Measurements from ENCODE around the gene TSKS.

TSKS gene

DNA sequence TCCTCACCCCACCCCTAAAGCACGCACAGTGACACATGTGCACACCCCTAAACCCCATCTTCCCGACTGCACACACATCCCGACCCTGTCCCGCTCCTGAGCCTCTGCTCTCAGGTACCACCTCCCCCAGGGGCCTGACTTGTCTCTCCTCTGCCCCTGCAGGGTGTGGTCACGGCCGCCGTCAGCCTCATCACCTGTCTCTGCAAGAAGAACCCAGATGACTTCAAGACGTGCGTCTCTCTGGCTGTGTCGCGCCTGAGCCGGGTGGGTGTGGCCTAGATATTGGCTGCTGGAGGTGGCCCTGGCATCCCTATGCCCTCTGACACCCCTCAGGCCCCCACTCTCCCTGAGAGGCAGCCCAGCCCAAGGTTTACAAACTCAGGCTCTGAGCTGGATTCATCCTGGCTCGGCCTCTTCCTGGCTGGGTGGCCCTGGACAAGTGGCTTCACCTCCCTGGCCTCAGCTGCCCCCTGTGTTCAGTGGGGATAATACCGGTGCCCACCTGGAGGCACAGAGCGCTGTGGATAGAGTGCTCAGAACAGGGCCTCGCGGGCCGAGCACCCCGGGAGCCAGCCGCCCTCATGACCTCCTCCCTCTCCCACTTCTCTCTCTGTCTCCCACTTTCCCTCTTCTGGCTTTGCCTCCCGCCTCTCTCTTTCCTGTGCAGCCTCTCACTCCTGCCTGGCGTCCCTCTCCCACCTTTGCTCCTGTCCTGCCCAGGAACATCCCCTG lies 29.9 kb upstream of the TSKS start:
- no peak for DNase-seq

DNA sequence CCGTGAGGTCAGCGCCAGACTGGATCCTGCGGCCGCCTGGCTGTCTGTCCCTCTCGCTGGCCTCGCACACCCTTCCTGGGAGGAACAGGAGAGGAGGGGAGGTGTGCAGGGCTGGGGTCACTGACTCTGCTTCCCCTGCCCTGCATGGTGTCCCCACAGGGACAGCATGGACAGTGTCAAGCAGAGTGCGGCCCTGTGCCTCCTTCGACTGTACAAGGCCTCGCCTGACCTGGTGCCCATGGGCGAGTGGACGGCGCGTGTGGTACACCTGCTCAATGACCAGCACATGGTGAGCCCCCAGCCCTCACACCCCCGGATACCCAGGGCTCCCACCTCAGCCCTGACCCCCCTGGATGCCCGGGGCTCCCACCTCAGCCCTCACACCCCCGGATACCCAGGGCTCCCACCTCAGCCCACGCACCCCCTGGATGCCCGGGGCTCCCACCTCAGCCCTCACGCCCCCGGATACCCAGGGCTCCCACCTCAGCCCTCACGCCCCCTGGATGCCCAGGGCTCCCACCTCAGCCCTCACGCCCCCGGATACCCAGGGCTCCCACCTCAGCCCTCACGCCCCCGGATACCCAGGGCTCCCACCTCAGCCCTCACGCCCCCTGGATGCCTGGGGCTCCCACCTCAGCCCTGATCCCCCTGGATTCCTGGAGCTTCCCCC lies 28.8 kb upstream of the TSKS start:
- no peak for DNase-seq

DNA sequence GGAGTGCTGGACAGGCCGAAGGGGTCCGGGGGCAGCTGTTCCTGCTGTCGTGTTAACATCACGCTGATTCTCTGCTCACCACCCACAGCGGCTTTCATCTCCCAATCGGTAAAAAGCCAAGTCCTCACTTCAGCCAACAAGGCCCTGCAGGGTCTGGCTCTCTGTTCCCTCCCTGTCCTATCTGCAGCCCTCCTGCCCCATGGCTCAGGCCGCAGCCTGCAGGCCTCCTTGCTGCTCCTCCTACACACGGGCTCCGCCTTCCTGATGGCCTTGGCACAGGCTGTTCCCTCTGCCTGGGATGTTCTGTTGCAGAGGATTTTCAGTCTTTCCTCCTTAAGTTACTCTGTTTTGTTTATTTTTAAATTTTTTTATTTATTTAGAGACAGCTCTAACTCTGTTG lies 27.8 kb upstream of the TSKS start:
- no peak for DNase-seq

DNA sequence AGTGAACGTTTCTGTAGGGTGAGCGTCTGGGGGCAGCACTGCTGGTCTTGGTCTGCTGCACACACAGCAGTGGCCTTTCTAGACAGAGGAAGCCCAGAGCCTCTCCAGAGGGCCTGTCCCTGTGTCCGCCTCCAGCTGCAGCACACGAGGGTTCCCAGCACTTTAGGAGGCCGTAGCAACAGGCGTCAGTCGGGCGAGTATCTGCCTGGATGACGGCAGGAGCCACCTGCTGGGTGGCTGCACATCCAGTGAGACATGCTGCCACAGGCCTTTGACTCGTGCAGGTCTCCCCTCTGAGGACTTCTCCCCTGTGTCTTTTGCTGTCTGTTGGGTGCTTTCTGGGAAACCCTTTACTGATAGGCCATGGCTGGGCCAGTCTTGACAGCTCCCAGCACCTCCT lies 25.8 kb upstream of the TSKS start:
- DNase-seq: no peak

DNA sequence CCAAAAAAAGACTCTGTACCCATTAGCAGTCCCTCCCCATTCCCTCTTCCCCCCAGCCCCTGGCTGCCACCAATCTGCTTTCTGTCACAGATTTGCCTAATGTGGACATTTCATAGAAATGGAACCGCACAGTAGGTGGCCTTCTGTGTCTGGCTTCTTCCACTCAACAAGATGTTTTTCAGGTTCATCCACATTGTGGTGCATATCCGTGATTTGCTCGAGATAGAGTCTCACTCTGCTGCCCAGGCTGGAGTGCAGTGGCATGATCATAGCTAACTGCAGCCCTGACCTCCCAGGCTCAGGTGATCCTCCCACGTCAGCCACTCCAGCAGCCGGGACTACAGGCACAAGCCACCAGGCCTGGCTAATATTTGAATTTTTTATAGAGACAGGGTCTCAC lies 24.6 kb upstream of the TSKS start:
- DNase-seq: no peak

DNA sequence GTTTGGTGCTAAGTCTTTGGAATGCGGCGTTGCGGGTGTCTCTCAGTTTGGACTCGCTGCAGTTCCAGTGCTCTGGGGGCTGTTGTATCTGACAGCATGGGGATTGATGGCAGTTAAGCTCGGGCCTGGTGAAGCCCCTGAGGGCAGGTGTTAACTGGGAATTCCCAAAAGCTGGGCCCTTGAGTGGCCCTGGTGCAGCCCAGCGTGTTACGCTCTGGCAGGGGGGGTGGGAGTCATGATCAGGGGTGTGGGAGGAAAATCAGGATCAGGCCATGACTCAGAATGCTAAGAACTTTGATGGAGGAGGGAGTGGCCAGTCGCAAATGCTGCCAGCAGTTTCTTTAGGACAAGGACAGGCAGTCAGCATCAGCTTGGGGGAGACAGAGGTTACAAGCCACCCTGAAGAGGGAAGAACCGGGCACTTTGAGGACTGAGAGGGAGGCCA lies 23.3 kb upstream of the TSKS start:
- DNase-seq: no peak

DNA sequence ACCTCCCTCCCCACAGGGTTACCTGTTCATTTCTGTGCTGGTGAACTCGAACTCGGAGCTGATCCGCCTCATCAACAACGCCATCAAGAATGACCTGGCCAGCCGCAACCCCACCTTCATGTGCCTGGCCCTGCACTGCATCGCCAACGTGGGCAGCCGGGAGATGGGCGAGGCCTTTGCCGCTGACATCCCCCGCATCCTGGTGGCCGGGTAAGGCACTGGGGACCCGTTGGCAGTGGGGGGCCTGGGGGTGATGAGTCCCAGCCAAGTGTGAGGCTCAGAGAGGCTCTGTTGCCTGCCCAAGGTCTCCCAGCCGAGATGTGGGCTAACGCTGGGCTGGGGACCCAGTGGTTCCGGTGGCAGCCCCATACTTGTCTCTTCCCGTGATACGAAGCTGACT lies 19.4 kb upstream of the TSKS start:
- DNase-seq: no peak

DNA sequence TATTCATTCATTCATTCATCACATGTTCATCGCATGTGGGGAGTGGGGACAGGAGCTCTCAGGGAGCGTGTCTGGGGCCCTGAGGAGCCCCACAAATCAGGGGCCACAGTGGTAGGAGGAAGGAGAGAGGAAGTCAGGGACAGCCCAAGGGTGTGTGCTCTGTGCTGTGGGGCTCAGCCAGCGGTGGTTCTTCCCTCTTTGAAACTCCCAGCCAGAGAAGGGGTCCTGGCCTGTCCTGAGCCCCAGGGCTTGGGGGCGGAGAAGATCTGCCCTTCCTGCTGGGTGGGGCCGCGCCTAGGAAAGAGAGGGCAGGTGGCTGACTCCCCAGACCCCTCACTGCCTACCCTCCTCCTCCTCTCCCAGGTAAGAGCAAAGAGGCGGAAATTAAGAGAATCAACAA lies 18.3 kb upstream of the TSKS start:
- DNase-seq: no peak

DNA sequence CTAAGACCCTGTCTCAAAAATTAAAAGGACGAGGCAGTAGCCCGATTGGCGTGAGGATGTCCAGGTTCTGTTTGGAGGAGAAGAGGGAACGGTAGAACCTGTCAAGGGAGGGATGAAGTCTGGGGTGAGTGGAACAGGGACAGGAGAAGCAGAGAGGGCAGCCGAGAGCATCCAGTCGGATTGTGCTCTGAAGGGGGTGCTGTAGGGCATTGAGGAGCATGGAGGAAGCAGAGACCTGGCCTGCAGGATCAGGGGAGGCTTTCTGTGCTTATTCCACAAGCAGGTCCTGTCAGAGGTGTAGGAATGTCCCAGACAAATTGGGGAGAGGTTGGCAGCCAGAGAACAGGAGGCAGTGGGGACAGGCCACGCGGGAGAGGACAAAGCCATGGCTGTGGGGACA lies 17.8 kb upstream of the TSKS start:
- no peak for DNase-seq

DNA sequence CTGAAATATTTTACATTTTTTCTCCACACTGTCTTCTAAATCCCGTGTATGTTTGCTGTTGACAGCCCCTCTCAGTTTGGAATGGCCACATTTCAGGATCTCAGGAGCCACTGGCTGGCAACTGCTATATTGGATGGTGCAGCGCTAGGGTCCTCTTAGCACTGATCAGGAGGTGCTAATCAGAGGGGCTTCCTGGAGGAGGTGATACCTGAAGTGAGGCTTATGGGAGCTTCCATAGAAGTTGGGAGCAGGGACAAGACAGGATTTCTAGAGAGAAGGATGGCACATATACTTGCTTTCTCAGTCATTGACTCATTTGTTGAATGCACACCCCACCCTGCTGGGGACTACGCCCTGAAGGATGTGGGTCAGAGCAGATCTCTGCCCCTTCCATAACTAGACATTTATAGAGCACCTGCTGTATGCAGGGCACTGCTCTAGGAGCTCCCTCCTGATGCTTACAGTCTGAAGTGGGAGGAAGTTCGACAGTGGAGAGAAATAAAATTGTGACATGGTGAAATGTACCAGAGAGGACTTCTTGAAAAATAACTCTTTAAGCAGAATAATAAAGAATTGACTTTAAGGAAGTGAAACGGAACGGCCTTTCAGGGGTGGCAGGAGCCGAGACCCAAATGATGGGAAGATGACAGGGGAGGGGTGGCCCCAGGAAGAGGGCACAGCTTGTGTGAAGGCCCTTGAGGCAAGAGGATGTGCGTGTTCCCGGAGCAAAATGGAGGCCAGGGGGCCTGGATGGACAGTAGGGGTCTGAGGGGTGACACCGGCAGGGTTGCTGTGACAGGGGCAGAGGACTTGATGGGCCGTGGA lies 16.8 kb upstream of the TSKS start:
- DNase-seq: no peak

DNA sequence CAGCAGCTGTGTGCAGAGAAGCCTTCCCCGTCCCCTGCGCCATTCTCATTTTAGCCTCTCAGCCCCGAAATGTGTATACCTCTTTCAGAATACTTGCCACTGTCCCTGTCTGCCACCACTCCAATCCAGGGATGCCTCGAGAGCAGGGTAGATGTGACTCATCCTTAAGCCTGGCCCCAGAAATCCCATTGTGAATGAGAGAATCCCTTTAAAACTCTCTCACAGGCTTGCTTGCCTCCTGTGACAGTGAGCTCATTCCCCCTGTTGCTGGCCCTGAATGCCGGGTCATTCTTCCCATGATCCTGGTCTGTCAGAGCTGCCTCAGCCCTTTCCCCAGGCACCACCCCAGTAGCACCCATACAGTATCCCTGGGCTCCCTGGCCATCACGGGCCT lies 13.3 kb upstream of the TSKS start:
- no peak for DNase-seq

DNA sequence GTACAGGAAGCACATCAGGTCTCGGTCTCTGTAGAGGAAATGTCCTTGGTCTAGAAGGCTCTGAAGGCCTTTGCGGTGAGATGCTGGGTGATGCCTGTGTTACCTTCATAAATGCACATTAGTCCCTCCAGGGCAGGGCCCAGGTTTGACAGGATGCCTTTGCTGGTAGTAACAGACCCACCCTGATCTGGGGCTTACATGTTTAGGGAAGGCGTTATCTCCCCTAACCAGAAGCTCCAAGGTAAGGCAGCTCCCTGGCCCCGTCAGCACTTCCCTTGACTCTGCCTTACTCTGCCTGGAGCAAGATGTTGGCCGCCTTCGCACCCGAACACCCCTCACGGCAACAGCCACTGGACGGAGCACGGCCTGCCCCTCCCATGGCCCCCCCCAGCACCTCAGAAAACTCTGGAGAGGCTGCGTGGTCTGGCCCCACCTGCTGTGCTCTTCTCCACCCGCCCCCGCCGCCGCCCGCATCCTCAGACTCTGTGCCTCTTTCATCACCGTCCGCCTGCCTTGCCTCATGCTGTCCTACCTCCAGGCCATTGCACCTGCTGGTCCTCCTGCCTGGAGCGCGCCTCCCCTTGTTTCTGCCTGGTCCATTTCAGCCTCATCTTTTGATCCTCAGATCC lies 12.8 kb upstream of the TSKS start:
- DNase-seq: no peak

DNA sequence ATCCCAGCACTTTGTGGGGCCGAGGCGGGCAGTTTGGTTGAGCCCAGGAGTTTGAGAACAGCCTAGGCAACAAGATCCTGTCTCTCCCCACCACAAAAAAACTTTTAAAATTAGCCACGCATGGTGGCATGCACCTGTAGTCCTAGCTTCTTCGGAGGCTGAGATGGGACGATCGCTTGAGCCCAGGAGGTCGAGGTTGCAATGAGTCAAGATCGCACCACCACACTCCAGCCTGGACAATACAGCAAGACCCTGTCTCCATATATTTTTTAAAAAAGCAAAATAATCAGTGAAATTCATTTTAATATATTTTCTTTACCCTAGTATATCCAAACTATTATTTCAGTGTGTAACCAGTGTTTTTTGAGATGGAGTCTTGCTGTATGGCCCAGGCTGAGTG lies 11.9 kb upstream of the TSKS start:
- no peak for DNase-seq

DNA sequence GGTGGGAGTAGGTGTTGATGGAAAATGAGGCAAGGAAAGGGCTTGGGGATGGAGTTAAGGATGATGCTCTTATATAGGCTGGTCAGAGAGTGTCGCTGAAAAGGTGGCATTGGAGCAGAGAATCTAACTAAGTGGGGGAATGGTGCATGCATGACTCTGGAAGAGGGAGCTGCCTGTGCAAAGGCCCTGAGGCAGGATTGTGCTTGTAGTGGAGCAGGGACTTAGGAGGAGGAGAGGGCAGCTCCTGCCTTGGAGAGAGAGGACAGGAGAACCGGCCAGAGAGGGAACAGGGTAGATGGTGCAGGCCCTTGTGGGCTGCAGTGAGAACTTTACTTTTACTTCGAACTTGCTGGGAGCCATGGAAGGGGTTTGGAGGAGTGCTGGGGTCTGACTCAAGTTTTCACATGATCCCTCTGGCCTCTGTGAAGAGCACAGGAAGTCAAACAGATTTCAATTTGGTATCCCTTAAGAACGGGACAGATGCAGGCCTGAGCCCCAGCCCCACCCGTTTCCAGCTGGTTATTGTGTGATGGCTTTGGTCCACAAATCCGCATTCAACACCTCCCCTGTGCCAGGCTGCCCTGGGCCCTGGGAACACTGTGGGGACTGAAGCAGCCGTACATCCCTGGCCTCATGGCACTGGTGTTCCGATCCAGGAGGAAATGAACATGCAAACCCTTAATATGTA lies 10.7 kb upstream of the TSKS start:
- DNase-seq: no peak

DNA sequence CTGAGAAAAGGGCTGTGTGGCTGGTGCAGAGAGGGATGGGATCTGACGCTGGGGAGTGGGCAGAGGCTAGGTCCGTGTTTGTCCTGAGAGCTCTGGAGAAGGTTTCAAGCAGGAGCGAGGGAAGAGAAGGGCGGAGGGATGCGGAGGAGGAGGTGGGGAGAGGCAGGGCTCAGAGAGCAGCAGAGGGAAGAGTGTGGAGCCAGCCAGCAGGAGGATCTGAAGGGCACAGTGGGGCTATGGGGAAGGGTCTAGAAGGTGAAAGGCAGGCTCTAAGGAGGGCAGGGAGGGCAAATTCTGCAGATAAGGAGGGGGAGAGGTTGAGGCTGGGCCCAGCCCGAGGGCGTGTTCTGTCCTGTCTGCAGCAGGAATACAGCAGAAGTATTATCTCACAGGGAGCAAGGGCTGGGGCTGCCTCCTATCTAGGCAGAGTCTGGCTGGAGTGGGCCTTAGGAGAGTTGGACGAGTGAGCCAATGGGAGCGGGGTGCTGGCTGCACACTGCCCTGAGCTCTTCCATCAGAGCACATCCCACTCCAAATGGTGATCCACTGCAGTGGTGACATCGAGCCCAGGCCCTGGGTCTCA lies 9.8 kb upstream of the TSKS start:
- DNase-seq: no peak

DNA sequence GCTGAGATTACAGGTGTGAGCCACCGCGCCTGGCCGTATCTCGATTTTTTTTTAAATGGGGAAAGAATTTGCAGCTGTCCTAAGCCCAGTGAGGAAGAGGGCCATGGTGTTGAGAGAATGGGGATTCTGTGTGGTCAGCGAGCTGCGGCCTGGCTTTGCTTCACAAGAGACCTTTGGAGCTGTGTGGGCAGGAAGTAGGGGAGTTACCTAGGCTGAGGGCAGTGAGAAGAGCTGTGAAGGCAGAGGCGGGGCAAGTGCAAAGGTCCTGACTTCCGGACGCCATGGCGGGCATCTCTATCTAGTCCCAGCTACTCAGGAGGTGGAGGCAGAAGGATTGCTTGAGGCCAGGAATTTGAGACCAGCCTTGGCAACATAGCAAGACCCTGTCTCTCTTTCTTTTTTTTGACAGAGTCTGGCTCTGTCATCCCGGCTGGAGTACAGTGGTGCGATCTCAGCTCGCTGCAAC lies 8.6 kb upstream of the TSKS start:
- no peak for DNase-seq

DNA sequence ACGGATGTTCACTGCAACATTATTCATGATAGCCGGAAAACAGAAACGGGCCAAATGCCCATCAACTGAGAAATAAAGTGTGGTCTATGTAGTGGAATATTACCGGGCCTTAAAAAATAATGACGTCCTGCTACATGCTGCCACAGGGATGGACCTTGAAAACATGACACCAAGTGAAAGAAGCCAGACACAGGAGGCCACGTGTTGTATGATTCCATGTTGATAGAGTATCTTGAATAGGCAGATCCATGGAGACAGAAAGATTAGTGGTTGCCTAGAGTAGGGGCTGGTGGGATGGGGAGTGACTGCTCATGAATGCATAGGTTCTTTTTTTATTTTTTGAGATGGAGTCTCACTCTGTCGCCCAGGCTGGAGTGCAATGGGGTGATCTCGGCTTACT lies 7.4 kb upstream of the TSKS start:
- DNase-seq: no peak

DNA sequence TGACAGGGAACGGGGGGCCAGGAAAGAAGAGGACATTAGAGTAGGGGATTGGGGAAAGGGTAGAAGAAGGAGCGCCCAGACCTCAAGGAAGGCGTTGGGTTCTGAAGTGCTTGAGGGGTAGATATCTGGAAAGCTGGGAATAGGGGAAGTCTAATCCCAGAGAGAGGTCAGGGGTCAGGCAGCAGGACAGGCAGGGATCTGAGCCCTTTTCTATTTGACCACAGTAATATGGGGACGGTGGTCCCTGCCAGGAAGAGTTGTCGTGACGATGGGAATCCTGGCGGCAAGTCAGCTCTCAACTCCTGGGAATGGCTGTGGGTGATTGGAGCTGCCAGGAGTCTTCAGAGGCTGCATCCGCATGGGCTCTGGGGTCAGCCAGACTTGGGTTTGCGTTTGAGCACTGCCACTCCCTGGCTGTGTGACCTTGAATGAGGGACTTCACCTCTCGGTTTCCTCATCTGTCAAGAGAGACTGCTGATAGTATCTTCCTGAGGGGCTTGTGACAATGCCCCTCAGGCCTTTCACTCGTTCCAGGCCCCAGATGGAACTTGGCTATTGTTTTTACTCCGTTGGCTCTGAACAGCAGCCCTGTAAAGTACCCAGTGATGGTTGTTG lies 5.0 kb upstream of the TSKS start:
- no peak for DNase-seq

DNA sequence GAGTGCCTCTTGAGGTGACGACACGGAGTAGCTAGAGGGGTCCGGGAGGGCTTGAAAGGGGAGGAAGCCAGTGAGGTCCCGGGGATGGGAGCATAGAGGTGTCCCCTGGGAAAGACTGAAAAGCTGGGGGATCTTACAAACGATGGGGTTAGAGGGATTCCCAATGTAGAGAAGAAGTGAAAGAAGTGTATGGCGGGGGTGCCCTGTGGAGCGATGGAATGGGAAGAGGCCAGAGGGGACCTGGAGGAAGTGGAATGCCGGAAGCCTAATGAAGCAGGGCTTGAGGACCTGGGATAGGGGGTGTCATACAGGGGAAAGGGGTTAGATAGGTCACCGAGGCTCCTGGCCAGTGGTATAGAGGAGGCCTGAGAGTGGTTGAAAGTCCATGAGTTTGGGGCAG lies 4.3 kb upstream of the TSKS start:
- no peak for DNase-seq

DNA sequence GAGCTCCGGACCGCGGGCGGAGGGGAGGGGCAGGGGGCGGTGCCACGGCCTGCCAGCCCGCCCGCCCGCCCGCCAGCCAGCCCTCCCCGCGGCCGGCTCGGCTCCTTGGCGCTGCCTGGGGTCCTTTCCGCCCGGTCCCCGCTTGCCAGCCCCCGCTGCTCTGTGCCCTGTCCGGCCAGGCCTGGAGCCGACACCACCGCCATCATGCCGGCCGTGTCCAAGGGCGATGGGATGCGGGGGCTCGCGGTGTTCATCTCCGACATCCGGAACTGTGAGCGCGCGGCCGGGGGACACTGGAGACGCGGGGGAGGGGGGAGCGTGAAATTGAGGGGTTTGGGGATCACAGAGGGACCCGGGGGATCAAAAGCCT lies 3.8 kb upstream of the TSKS start, which contains the start of gene AP2A1:
TSS of gene AP2A1 (plus strand) at position 72 of the 370 bp plus-strand sequence. CDS start at position 205, 133 bp downstream.
- DNase-seq: no peak

DNA sequence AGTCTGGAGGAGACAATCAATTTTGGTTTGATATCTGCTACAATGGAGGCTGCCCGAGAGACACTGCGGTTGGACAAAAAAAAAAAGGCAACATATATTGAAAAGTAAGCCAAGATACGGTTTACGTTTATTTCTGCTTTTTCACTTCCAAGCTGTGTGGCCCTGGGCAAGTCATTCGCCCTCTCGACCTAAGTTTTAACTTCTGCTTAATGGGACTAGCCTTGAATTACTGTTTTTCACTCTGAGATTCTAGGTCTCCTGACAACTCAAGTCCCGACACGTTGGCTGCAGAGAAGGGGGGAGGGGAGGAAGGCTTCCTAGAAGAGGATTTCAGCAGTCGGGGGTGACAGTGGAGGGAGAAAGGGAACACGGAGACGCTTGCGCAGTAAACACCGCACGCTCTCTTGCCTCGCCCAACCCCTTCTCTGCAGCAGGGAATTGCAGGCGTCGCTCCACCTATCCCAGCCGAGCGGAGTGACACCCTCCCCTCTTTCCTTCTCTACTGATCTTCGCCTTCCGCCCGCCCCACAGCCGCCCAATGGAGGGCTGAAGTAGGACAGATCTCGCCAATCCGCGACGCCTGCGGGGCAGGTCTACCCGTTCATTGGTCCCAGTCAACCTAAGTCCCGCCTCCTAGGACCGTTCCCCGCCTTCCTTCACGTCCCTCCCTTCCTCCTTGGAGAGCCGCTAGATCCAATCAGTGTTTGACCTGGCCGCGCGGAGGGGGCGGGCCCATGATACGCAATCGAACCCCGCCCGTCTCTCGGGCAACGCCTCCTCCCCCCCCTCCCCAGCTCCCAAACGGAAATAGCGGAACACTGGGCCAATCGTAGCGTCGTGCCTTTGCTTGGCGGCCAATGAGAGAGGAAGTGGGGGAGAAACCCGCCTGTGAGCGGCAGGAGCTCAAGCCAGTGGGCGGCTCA lies 3.2 kb upstream of the TSKS start:
- DNase-seq: peak; percentile 98 to 100

Data from SHP77 (cell line).